ENCODE measurements around the gene RANBP1. TPM values are rescaled to one million over a fixed set of nuclear protein-coding genes. Genes with fewer than 3 reads are reported as not detected.
"Not testable (repeated sequence)": the region's sequence is repeated elsewhere in the genome, so short reads cannot be mapped to it uniquely, and the experiment has no call there.

RANBP1 gene
- total and polyA plus RNA-seq, 3 donors from 2014 or later = 247 to 318 (median 284) TPM

DNA sequence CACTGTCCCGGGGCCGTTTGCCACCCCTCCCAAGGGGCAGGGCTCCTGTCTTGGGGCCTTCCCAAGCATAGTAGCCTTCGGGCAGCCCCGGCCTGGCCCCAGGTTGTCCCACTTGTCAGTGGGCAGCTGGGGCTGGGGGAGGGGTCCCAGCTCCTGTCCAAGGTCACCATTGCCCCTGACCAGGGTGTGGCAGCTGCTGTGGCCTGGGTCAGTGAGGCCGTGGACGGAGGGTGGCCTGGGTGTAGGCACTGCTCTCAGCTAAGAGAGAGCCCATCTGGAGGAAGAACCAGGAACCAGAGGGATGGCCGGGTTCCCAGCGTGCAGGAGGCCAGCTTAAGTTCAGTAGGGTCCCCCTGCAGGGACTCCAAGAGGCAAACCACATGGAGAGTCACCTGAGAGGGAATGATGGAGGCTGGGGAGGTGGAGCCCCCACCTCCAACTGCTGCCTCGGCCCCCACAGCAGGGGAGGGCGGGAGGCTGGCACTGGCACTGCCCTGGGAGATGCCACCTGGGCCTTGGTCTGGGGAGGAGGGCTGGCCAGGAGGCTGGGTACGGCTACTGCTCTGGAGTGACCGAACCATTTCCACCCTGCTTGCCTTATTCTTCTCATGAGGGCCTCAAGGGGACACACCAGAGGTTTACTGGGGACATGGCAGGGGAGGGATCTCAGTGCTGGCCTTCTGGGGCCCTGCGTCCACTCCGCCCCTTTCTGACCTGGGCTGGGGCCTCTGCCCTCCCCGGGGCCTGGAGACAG lies 41.7 kb downstream of the RANBP1 start:
- no peaks in the 10 kb centered on the region for H3K9me3 ChIP-seq
- H3K27me3 ChIP-seq = no peaks in the 10 kb centered on the region
- no peak overlapping the region for H3K27ac ChIP-seq
- no peak for DNase-seq
- peaks cover 4% of the 10 kb centered on the region for H3K4me1 ChIP-seq
- H3K4me3 ChIP-seq = no peak overlapping the region
- intact Hi-C loops (cut with DNase I; ENCODE audit: low total_unique reads) = loop anchor here (5.0 kb wide), 2 partner anchors 110 to 125 kb away; partner anchors contain the start of gene RTN4R
- 57 to 74% methylated on average over 7 to 15 of the region's 15 CpGs for WGBS, 2 donors
- TF ChIP-seq POLR2A (IDR thresholded peaks at IDR 0.05) = no peak
- TF ChIP-seq, protein P1, sequence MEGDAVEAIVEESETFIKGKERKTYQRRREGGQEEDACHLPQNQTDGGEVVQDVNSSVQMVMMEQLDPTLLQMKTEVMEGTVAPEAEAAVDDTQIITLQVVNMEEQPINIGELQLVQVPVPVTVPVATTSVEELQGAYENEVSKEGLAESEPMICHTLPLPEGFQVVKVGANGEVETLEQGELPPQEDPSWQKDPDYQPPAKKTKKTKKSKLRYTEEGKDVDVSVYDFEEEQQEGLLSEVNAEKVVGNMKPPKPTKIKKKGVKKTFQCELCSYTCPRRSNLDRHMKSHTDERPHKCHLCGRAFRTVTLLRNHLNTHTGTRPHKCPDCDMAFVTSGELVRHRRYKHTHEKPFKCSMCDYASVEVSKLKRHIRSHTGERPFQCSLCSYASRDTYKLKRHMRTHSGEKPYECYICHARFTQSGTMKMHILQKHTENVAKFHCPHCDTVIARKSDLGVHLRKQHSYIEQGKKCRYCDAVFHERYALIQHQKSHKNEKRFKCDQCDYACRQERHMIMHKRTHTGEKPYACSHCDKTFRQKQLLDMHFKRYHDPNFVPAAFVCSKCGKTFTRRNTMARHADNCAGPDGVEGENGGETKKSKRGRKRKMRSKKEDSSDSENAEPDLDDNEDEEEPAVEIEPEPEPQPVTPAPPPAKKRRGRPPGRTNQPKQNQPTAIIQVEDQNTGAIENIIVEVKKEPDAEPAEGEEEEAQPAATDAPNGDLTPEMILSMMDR (IDR thresholded peaks at IDR 0.05) = no peak
- H3K36me3 ChIP-seq (ENCODE audit: low read depth, missing control alignments) = no peaks in the 10 kb centered on the region

DNA sequence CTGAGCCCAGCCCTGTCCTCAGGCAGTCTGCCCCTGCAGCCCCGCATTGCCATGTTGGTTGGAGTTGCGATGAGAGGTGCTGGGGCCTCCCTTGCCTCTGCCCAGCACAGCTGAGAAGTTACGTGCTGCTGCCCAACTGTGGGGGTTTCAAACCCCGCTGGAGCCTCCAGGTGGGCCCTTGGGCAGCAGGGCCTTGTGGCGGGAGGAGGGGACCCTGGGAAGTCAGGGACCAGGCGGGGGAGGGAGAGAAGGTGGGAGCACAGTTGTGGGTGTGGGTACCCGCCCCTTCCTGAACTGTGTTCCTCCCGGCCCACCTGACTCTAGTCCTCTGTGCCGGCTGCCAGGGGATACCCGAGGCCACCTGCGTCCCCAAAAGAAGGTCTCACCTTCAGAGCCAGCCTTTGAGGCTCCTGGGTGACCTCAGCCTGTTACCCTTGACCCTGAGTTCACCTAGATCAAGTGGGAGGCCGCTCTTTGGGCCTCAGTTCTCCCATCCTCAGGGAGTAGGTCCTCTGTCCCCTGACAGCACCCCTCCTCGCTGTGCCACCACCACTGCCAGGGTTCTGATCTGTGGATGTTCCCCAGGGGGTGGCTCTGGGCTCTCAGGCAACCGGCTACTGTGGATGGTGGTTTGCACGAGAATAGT lies 42.6 kb downstream of the RANBP1 start:
- no peak for TF ChIP-seq POLR2A (IDR thresholded peaks at IDR 0.05)
- TF ChIP-seq, protein P1 (IDR thresholded peaks at IDR 0.05) = no peak
- intact Hi-C loops (cut with DNase I; ENCODE audit: low total_unique reads) = loop anchor here (5.0 kb wide), 2 partner anchors 109 to 124 kb away; partner anchors contain the start of gene RTN4R
- 75 to 87% methylated on average over 9 to 15 of the region's 15 CpGs for WGBS, 2 donors
- Histone ChIP-seq H3K27ac (no peak overlapping the region), H3K4me1 (peaks cover 4% of the 10 kb centered on the region), H3K4me3 (no peak overlapping the region), H3K9me3 (no peaks in the 10 kb centered on the region), H3K36me3 (ENCODE audit: low read depth, missing control alignments) (no peaks in the 10 kb centered on the region), H3K27me3 (no peaks in the 10 kb centered on the region)
- DNase-seq = no peak

DNA sequence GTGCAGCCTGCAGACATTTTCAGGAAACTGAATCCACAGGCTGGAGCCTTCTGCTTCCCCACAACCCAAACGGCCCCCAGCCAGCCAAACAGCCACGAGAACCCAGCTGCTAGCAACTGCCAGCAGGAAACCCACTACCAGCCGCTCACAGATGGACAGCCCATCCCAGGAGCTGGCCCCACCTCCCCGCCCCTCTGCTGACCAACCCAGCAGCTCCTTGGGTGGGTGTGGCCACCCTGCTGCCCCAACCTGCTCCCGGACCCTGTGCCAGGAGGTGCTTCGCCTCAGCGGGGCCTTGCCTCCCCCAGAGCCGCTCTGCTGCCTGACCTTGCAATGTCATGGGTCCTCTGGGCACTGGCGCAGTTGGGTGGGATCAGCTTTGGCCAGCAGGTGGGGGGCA lies 43.2 kb downstream of the RANBP1 start:
- no peak overlapping the region for H3K27ac ChIP-seq
- no peak overlapping the region for H3K4me3 ChIP-seq
- peaks cover 1% of the 10 kb centered on the region for H3K4me1 ChIP-seq
- WGBS, 2 donors = 72% methylated on average over 9 of the region's 9 CpGs; no CpG with 5 or more reads in 1 of the 2 donors
- intact Hi-C loops (cut with DNase I; ENCODE audit: low total_unique reads) = loop anchor here (5.0 kb wide), 2 partner anchors 108 to 123 kb away; partner anchors contain the start of gene RTN4R
- no peaks in the 10 kb centered on the region for H3K9me3 ChIP-seq
- no peaks in the 10 kb centered on the region for H3K36me3 ChIP-seq (ENCODE audit: low read depth, missing control alignments)
- H3K27me3 ChIP-seq = no peaks in the 10 kb centered on the region
- no peak for DNase-seq
- TF ChIP-seq POLR2A (IDR thresholded peaks at IDR 0.05) = no peak
- TF ChIP-seq, protein P1 (IDR thresholded peaks at IDR 0.05) = no peak

DNA sequence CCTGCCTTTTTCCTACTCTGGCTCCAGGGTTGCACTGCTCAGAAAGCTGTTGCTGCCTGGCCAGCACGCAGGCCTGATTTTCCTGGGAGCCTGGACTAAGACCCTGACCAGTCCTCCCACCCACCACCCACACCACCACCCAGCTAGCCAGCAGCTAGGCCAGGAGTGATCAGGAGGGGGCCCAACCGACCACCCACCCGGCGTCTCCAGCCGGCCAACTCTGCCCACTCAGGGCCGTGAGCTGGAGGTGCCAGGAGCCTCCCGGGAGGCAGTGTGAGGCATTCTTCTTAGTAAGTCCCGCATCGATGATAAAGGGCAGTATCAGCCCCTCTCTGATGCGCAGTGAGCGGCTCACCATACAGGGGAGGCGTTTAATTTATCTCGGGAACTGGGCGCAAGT lies 43.6 kb downstream of the RANBP1 start:
- H3K27ac ChIP-seq; H3K36me3 ChIP-seq (ENCODE audit: low read depth, missing control alignments); H3K9me3 ChIP-seq; H3K4me3 ChIP-seq; H3K4me1 ChIP-seq; DNase-seq; H3K27me3 ChIP-seq: not testable (repeated sequence)
- intact Hi-C loops (cut with DNase I; ENCODE audit: low total_unique reads) = loop anchor here (5.0 kb wide), 2 partner anchors 108 to 123 kb away; partner anchors contain the start of gene RTN4R
- WGBS, 2 donors = 65 to 73% methylated on average over 3 to 14 of the region's 14 CpGs

DNA sequence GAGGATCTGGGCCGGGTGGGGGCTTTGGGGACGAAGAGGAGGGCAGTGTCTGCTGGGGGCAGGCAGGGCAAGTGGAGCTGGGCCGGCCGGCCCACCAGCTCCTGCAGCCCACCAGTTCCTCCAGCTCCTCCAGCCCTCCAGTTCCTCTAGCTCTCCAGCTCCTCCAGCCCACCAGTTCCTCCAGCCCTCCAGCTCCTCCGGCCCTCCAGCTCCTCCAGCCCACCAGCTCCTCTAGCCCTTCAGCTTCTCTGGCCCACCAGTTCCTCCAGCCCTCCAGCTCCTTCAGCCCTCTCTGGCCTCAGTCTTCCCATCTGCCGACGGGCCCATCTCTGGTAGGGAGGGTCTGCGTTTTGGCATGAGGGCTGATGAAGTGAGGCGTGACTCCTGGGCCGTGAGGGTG lies 44.1 kb downstream of the RANBP1 start:
- DNase-seq = no peak
- no peaks in the 10 kb centered on the region for H3K9me3 ChIP-seq
- H3K36me3 ChIP-seq (ENCODE audit: low read depth, missing control alignments) = no peaks in the 10 kb centered on the region
- no peak overlapping the region for H3K27ac ChIP-seq
- TF ChIP-seq POLR2A (IDR thresholded peaks at IDR 0.05) = no peak
- TF ChIP-seq, protein P1 (IDR thresholded peaks at IDR 0.05) = no peak
- H3K4me3 ChIP-seq = no peak overlapping the region
- intact Hi-C loops (cut with DNase I; ENCODE audit: low total_unique reads) = no loop called here
- WGBS, 2 donors = 84 to 88% methylated on average over 9 to 10 of the region's 10 CpGs
- H3K27me3 ChIP-seq = no peaks in the 10 kb centered on the region
- H3K4me1 ChIP-seq = no peaks in the 10 kb centered on the region
